ENCODE measurements around the gene PGF.

The PGF gene

DNA sequence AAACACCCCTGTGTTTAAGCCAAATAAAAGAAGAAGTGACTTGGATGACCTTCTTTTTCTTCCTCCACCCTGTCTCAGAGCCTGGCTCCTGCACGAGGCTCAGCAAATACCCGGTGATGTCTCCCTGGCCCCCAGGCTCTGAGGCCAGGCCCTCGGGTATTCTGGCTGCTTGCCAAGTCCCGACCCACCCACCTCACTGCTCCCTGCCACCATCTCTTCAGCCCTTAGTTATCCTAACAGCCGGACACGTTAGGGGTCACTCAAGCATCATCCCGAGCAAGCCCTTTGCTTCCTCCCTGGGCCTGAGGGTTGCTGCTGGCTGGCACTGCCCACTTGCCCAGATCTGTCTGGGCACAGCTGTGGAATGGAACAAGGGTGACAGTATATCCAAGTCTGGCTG, 39.6 kb downstream of the PGF start:
- no peak for DNase-seq

GRCh38 chr14:74915426-74915825, 40.0 kb downstream of the PGF start:
- DNase-seq: no peak

DNA sequence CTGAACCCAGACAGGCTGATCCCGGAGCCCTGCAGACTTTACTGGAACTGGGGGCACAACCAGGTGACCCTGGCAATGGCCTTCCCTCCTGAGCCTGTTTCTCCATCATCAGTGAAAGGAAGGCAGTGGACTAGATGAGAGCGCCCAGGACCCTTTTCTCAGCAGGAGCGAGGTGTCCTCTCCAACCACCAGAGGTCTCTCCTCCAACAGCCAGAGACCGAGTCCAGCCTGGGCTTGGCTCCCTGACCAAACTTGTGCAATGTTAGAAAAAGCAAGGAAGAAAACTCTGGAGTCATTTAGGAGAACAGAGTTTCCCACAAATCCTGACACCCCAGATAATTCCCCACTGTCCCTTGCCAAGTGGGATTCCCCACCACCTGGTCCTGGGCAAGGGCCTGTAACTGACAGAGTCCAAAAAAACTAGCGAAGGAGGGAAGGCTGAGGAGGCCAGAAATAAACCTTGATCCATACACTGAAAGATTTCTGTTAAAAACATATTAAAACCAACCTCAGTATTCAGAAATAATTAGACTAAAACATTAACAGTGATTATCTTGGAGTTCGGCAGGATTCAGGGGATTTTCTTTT, 41.3 kb downstream of the PGF start:
- no peak for DNase-seq

DNA sequence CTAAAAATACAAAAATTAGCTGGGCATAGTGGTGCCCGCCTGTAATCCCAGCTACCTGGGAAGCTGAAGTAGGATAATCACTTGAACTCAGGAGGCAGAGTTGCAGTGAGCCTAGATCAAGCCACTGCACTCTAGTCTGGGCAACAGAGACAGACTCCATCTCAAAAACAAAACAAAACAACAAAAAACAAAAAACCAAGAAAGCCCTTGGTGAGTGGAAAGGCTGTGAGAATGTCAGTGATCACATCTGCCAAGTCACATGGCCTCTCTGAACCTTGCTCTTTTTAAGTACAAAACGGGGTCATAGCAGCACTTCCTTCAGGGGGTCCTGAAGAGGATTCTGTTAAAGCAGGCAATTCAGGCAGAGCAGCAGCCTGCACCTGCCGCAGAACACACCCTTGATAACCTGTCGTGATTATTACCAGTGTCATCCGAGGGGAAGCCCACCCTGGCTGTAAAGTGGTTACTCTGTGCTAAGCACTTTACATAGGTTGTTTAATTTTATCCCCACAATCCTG, 41.9 kb downstream of the PGF start:
- DNase-seq: no peak

DNA sequence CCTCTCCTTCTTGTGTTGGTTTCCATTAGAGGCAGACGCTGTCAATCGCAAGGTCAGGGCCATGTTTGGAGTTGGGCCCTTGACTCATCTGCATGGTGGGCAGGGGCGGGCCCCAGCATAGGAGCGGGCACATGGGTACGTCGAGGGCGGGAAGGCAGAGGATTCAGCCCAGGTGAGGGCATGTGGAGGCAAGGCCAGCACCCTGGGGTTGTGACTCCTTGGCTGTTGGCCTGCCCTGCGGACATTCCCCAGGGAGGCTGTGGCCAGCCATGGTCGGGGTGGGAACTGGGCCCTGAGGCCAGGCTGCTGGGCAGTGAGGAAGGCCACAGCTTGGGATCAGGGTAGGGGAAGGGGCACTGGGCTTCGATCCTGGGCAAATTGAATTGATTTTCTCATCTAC, 42.6 kb downstream of the PGF start:
- DNase-seq: no peak

DNA sequence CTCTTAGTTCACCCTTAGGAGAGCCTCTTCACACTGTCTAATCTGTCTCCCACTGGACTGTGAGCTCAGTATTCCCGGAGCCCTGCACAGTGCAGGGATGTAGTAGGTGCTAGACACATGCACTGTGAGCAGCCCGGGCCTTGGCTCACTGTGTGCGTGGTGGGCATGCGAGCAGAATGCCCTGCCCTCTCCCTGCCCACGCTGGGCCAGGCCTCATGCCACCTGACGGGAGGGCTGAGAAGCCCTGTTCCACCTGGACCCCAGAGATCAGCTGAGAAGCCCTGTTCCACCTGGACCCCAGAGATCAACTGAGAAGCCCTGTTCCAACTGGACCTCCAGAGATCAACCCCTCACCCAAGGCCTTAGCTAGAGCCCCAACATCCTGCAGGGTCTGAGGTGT, 43.3 kb downstream of the PGF start:
- DNase-seq: no peak

DNA sequence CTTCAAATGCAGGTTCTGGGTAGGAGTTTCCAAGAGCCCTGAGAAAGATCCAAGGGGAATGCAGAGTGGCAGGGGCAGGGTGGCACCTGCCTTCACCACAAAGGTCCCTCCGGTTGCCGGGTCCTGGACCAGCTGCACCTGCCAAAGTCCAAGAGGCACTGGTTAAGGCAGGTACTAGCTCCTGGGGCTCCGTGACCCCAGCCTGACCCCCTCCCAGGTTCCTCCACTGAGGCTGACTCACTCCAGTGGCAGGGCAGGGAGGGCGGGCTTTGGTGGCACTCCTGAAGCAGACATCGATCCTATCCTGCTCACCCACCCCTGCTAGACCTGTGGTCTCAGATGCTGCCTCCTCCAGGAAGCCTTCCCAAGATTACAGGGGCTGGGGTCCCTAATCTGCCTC, 43.7 kb downstream of the PGF start:
- no peak for DNase-seq

DNA sequence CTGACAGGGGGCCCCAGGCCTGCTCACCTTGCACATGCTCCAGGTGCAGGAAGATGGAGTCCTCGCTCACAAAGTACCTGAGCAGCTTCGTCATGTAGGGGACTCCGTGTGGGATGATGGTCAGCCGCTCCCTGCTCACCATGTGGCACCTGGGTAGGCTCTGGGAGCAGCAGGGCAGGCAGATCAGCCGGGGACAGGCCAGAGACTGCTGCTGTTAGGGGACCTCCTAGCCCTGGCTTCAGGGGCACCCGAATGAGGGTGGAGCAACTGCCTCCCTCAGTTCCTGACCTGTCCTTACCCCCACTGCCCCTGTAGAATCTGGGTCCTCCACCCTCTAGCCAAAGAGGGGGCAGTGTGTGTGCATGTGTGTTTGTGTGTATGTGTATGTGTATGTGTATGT, 44.2 kb downstream of the PGF start:
- DNase-seq: no peak

GRCh38 chr14:74910556-74910955, 44.8 kb downstream of the PGF start:
- no peak for DNase-seq

GRCh38 chr14:74909911-74910310, 45.5 kb downstream of the PGF start:
- no peak for DNase-seq

DNA sequence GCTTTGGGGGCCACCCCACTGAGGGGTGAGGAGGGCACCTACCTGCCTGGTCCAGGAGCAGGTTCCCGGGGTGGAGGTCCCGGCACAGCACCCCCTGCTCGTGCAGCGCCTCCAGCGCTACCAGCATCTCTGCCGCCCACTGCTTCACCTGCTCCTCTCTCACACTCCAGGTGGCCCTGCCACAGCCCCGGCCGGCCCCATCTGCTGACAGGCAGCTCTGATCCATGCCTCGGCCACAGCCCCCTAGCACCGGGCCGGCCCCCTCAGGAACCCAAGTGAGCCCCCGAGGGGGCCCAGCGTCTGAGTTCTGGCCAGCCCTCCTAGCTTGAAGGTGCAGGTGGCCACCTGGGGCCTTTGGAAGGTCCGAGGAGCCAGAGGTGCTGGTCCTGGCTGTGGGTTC, 45.9 kb downstream of the PGF start:
- DNase-seq: no peak

DNA sequence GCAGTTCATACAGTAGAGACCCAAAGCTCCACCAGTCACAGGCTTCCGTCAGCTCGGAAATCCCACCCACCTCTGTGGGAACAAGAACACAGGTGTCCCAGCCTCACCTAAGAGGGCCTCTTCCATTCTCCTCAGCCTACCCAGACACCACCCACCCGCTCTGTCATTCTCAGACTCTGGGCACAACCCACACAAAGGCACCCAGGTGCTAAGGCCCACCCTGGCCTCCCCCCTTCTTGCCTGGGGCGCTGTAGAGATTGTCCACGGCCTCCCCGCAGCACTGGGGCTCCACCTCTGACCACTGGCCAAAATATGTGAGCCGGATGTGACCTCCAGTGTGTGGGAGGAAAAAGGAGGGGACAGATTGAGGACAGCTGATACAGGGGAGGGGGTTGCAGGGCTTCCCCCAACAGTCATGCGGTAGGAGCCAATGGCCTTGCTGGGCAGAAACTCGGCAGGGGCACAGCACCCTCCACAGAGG, 46.5 kb downstream of the PGF start:
- no peak for DNase-seq

- DNase-seq: no peak
Observed at GRCh38 chr14:74907744-74908143, 47.7 kb downstream of the PGF start.

- no peak for DNase-seq
Observed at GRCh38 chr14:74906925-74907521, 48.4 kb downstream of the PGF start.

GRCh38 chr14:74905595-74906142, 49.7 kb downstream of the PGF start:
- DNase-seq: peak; percentile 95

- DNase-seq: no peak
Observed at GRCh38 chr14:74904635-74905503, 50.5 kb downstream of the PGF start.

- no peak for DNase-seq
Observed at GRCh38 chr14:74902941-74903705, 52.3 kb downstream of the PGF start.

DNA sequence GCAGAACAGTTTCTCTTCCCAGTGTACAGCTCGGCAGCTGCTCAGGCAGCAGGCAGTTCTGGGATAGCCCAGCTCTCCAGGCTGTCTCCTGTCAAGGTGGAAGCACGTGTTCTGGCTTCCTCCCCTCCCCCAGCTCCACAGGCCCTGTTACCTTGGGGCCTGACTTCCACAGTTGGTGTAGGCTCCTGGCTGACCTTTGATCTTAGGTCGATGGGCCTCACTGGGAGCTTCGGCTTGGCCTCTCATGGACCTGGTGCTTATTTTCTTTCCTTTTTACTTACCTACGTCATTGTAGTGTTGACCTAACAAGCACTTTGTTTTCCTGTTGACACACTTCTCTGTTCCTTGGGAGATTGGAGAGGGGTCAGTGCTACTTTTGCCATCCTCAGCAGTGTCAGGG, 56.7 kb downstream of the PGF start:
- DNase-seq: no peak

DNA sequence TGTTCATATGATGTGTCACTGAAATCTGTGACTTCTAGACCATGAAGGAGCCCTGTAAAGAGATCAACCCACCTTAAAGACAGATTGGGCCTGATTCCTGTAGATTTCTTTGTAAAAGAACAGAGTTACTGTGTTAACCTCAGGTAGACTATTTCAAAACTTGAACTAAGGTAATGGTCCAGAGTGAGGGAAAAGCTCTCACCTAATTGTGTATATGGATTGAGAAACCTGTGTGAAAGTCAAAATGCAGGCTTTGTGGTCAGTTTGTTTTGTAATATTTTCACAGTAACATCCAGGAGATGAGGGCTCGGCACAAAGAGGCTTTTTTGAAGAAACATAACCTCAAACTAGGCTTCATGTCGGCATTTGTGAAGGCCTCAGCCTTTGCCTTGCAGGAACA, 57.3 kb downstream of the PGF start:
- no peak for DNase-seq

DNA sequence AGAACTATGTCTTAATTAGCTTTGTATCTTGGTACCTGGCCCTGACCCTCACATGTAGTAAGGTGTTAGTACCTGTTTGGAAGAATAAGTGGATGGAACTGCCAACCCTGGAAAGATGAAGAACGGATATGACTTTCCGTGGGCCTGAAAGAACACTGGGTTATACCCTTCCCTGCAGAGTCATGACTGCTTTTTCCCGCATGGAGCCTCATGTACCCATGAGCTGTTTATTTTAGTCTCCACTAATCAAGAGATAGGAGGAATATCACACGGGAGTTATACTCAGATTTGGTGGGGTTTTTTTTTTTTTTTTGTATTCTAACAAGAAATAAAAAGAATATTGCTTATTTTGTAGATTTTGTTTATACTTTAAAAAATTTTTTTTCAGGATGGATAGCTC, 57.8 kb downstream of the PGF start:
- DNase-seq: no peak

DNA sequence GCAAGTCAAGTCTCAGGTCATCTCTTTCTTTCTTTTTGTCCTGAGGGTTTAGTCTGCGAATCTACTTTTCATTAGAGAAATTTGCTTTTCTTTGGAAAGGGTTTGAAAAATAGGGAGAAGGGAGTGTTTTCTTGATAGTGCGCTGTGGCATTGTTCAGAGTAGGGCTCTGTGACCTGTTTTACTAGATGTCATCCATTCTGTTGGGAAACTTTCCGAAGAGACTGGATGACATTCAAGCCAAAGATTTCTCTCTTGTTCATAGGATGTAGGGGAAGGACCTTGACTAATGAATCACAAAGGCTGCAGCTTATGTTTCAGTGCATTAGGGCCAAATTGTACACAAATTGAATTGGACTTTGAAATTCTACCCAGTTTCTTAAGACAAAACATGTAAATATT, 59.0 kb downstream of the PGF start:
- no peak for DNase-seq

GRCh38 chr14:74893614-74894091, 61.7 kb downstream of the PGF start:
- DNase-seq: no peak

DNA sequence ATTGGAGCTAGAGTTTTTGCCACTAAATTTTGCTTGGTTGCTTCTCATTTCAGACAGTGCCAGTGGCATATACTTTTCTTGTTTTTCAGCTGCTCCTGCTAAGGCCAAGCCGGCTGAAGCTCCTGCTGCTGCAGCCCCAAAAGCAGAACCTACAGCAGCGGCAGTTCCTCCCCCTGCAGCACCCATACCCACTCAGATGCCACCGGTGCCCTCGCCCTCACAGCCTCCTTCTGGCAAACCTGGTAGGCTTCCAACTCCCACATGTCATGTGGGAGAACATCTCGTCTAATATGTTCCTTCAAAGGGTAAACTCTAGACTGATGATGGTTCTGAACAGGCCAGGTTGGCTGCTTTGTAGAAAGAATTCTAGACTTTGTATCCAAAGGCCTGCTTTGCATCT, 62.7 kb downstream of the PGF start:
- no peak for DNase-seq

All from activated CD8-positive, alpha-beta memory T cell treated with anti-CD3 and anti-CD28 coated beads, Interleukin-2, amount 50 U/mL, for 48 hours (primary cell).